Activated naive CD8-positive, alpha-beta T cell treated with anti-CD3 and anti-CD28 coated beads for 36 hours (primary cell): Measurements from ENCODE around the gene FIBCD1. TPM values are rescaled to one million over a fixed set of nuclear protein-coding genes. Genes with fewer than 3 reads are reported as not detected.

Experiments used
- DNase-seq: peaks from one replicate; pipeline ENCODE4 v3.0.0; 2021
- H3K27ac Mint-ChIP-seq: one replicate; pipeline ENCODE4 v1.8.0; 2022; ENCODE audit warnings: mild to moderate bottlenecking, moderate library complexity, mixed read lengths
- H3K27me3 Mint-ChIP-seq: one replicate; pipeline ENCODE4 v1.8.0; 2022; ENCODE audit warnings: mild to moderate bottlenecking, mixed read lengths
- H3K36me3 Mint-ChIP-seq: one replicate; pipeline ENCODE4 v1.8.0; 2021; ENCODE audit warnings: mild to moderate bottlenecking, mixed read lengths
- H3K4me1 Mint-ChIP-seq: one replicate; pipeline ENCODE4 v1.8.0; 2021; ENCODE audit warnings: mixed read lengths
- H3K4me3 Mint-ChIP-seq: one replicate; pipeline ENCODE4 v1.8.0; 2022; ENCODE audit warnings: mild to moderate bottlenecking, moderate library complexity, mixed read lengths
- H3K9me3 Mint-ChIP-seq: one replicate; pipeline ENCODE4 v1.8.0; 2022; ENCODE audit warnings: mixed read lengths
- total RNA-seq, 2 experiments: library from RNA; stranded (reverse); gene quantifications; one replicate each; pipeline ENCODE4 v1.2.3, GENCODE V29; 2021

Gene FIBCD1
- total RNA-seq, 2 experiments from 2014 or later, result not detected

GRCh38 chr9:130979591-130980385 is 40.7 kb upstream of the FIBCD1 start:
- Mint-ChIP-seq H3K4me1 (no peaks in the 10 kb centered on the region), H3K27me3 (no peaks in the 10 kb centered on the region), H3K4me3 (no peak overlapping the region), H3K36me3 (no peaks in the 10 kb centered on the region), H3K27ac (no peak overlapping the region), H3K9me3 (no peaks in the 10 kb centered on the region)
- DNase-seq, result no peak

GRCh38 chr9:130977811-130978221 is 38.8 kb upstream of the FIBCD1 start:
- no peaks in the 10 kb centered on the region for H3K27me3 Mint-ChIP-seq
- DNase-seq, result no peak
- H3K27ac Mint-ChIP-seq, result no peak overlapping the region
- no peaks in the 10 kb centered on the region for H3K4me1 Mint-ChIP-seq
- no peaks in the 10 kb centered on the region for H3K9me3 Mint-ChIP-seq
- no peaks in the 10 kb centered on the region for H3K36me3 Mint-ChIP-seq
- H3K4me3 Mint-ChIP-seq, result no peak overlapping the region

GRCh38 chr9:130975932-130976841 is 37.1 kb upstream of the FIBCD1 start:
- Mint-ChIP-seq H3K27ac (no peak overlapping the region), H3K27me3 (peaks cover 9% of the 10 kb centered on the region), H3K36me3 (no peaks in the 10 kb centered on the region), H3K4me1 (no peaks in the 10 kb centered on the region), H3K4me3 (no peak overlapping the region), H3K9me3 (no peaks in the 10 kb centered on the region)
- DNase-seq, result no peak

- H3K9me3 Mint-ChIP-seq, result no peaks in the 10 kb centered on the region
- H3K4me3 Mint-ChIP-seq, result no peak overlapping the region
- peaks cover 9% of the 10 kb centered on the region for H3K27me3 Mint-ChIP-seq
- no peaks in the 10 kb centered on the region for H3K4me1 Mint-ChIP-seq
- no peak for DNase-seq
- no peaks in the 10 kb centered on the region for H3K36me3 Mint-ChIP-seq
- H3K27ac Mint-ChIP-seq, result no peak overlapping the region
Measured at GRCh38 chr9:130975156-130975555, 36.1 kb upstream of the FIBCD1 start.

GRCh38 chr9:130974697-130975096 is 35.6 kb upstream of the FIBCD1 start:
- Mint-ChIP-seq H3K4me1 (no peaks in the 10 kb centered on the region), H3K4me3 (no peak overlapping the region), H3K27ac (no peak overlapping the region), H3K27me3 (peaks cover 9% of the 10 kb centered on the region), H3K9me3 (no peaks in the 10 kb centered on the region), H3K36me3 (no peaks in the 10 kb centered on the region)
- DNase-seq, result no peak

GRCh38 chr9:130973686-130974281 is 34.7 kb upstream of the FIBCD1 start:
- H3K27me3 Mint-ChIP-seq, result peaks cover 9% of the 10 kb centered on the region
- no peaks in the 10 kb centered on the region for H3K9me3 Mint-ChIP-seq
- no peaks in the 10 kb centered on the region for H3K36me3 Mint-ChIP-seq
- no peak for DNase-seq
- no peak overlapping the region for H3K27ac Mint-ChIP-seq
- no peaks in the 10 kb centered on the region for H3K4me1 Mint-ChIP-seq
- no peak overlapping the region for H3K4me3 Mint-ChIP-seq

GRCh38 chr9:130972957-130973685 is 34.1 kb upstream of the FIBCD1 start:
- H3K4me3 Mint-ChIP-seq, result no peak overlapping the region
- peaks cover 9% of the 10 kb centered on the region for H3K27me3 Mint-ChIP-seq
- H3K27ac Mint-ChIP-seq, result no peak overlapping the region
- no peaks in the 10 kb centered on the region for H3K36me3 Mint-ChIP-seq
- H3K4me1 Mint-ChIP-seq, result no peaks in the 10 kb centered on the region
- DNase-seq, result no peak
- no peaks in the 10 kb centered on the region for H3K9me3 Mint-ChIP-seq

GRCh38 chr9:130972277-130972956 is 33.4 kb upstream of the FIBCD1 start:
- Mint-ChIP-seq H3K27me3 (peaks cover 9% of the 10 kb centered on the region), H3K9me3 (no peaks in the 10 kb centered on the region), H3K4me1 (no peaks in the 10 kb centered on the region), H3K4me3 (no peak overlapping the region), H3K36me3 (no peaks in the 10 kb centered on the region), H3K27ac (no peak overlapping the region)
- DNase-seq, result no peak

GRCh38 chr9:130971294-130971849 is 32.3 kb upstream of the FIBCD1 start:
- H3K4me1 Mint-ChIP-seq, result no peaks in the 10 kb centered on the region
- no peak overlapping the region for H3K27ac Mint-ChIP-seq
- H3K27me3 Mint-ChIP-seq, result peaks cover 9% of the 10 kb centered on the region
- no peak overlapping the region for H3K4me3 Mint-ChIP-seq
- DNase-seq, result no peak
- H3K36me3 Mint-ChIP-seq, result no peaks in the 10 kb centered on the region
- H3K9me3 Mint-ChIP-seq, result no peaks in the 10 kb centered on the region

- H3K4me1 Mint-ChIP-seq, result no peaks in the 10 kb centered on the region
- H3K4me3 Mint-ChIP-seq, result no peak overlapping the region
- no peaks in the 10 kb centered on the region for H3K9me3 Mint-ChIP-seq
- H3K27me3 Mint-ChIP-seq, result peaks cover 9% of the 10 kb centered on the region
- no peaks in the 10 kb centered on the region for H3K36me3 Mint-ChIP-seq
- no peak overlapping the region for H3K27ac Mint-ChIP-seq
- DNase-seq, result no peak
Measured at GRCh38 chr9:130970855-130971254, 31.8 kb upstream of the FIBCD1 start.

- H3K4me3 Mint-ChIP-seq, result no peak overlapping the region
- no peak overlapping the region for H3K27ac Mint-ChIP-seq
- H3K36me3 Mint-ChIP-seq, result no peaks in the 10 kb centered on the region
- no peaks in the 10 kb centered on the region for H3K9me3 Mint-ChIP-seq
- DNase-seq, result no peak
- H3K27me3 Mint-ChIP-seq, result peaks cover 9% of the 10 kb centered on the region
- no peaks in the 10 kb centered on the region for H3K4me1 Mint-ChIP-seq
Measured at GRCh38 chr9:130970052-130970451, 31.0 kb upstream of the FIBCD1 start.

GRCh38 chr9:130965680-130966079 is 26.6 kb upstream of the FIBCD1 start:
- Mint-ChIP-seq H3K27ac (no peak overlapping the region), H3K36me3 (no peaks in the 10 kb centered on the region), H3K9me3 (no peaks in the 10 kb centered on the region), H3K4me1 (no peaks in the 10 kb centered on the region), H3K4me3 (no peak overlapping the region), H3K27me3 (no peaks in the 10 kb centered on the region)
- no peak for DNase-seq

GRCh38 chr9:130963916-130964315 is 24.9 kb upstream of the FIBCD1 start:
- Mint-ChIP-seq H3K4me1 (no peaks in the 10 kb centered on the region), H3K27ac (no peak overlapping the region), H3K36me3 (peaks cover 2% of the 10 kb centered on the region), H3K9me3 (peaks cover 1% of the 10 kb centered on the region), H3K27me3 (no peaks in the 10 kb centered on the region), H3K4me3 (no peak overlapping the region)
- no peak for DNase-seq

- Mint-ChIP-seq H3K36me3 (peaks cover 3% of the 10 kb centered on the region), H3K9me3 (peaks cover 3% of the 10 kb centered on the region)
- DNase-seq, result no peak
Measured at GRCh38 chr9:130963337-130963908, 24.4 kb upstream of the FIBCD1 start.

More at GRCh38 chr9:130963337-130963908, 24.4 kb upstream of the FIBCD1 start:
- Mint-ChIP-seq H3K4me3 (no peak overlapping the region), H3K4me1 (no peaks in the 10 kb centered on the region), H3K27me3 (no peaks in the 10 kb centered on the region), H3K27ac (no peak overlapping the region)
